ENCODE measurements around the gene HAUS7. TPM values are rescaled to one million over a fixed set of nuclear protein-coding genes. Genes with fewer than 3 reads are reported as not detected.

Gene HAUS7
- total RNA-seq, 1 donor from 2014 or later, result 27.7 TPM

GRCh38 chrX:153511784-153512500 is 41.6 kb upstream of the HAUS7 start:
- Mint-ChIP-seq H3K27me3 (ENCODE audit: unreplicated experiment) (peaks cover 14% of the 10 kb centered on the region), H3K4me3 (ENCODE audit: unreplicated experiment) (no peak overlapping the region), H3K27ac (ENCODE audit: unreplicated experiment) (no peak overlapping the region), H3K4me1 (ENCODE audit: unreplicated experiment) (peaks cover 4% of the 10 kb centered on the region), H3K9me3 (ENCODE audit: unreplicated experiment) (no peaks in the 10 kb centered on the region), H3K36me3 (ENCODE audit: low read depth, unreplicated experiment) (peaks cover 6% of the 10 kb centered on the region)
- DNase-seq (ENCODE audit: low spot score), result no peak
- TF ChIP-seq, protein P1, sequence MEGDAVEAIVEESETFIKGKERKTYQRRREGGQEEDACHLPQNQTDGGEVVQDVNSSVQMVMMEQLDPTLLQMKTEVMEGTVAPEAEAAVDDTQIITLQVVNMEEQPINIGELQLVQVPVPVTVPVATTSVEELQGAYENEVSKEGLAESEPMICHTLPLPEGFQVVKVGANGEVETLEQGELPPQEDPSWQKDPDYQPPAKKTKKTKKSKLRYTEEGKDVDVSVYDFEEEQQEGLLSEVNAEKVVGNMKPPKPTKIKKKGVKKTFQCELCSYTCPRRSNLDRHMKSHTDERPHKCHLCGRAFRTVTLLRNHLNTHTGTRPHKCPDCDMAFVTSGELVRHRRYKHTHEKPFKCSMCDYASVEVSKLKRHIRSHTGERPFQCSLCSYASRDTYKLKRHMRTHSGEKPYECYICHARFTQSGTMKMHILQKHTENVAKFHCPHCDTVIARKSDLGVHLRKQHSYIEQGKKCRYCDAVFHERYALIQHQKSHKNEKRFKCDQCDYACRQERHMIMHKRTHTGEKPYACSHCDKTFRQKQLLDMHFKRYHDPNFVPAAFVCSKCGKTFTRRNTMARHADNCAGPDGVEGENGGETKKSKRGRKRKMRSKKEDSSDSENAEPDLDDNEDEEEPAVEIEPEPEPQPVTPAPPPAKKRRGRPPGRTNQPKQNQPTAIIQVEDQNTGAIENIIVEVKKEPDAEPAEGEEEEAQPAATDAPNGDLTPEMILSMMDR (IDR thresholded peaks at IDR 0.05; ENCODE audit: unreplicated experiment), result no peak

GRCh38 chrX:153510383-153510782 is 40.0 kb upstream of the HAUS7 start:
- TF ChIP-seq, protein P1 (IDR thresholded peaks at IDR 0.05; ENCODE audit: unreplicated experiment), result no peak
- no peak overlapping the region for H3K27ac Mint-ChIP-seq (ENCODE audit: unreplicated experiment)
- no peaks in the 10 kb centered on the region for H3K36me3 Mint-ChIP-seq (ENCODE audit: low read depth, unreplicated experiment)
- no peaks in the 10 kb centered on the region for H3K9me3 Mint-ChIP-seq (ENCODE audit: unreplicated experiment)
- no peaks in the 10 kb centered on the region for H3K4me1 Mint-ChIP-seq (ENCODE audit: unreplicated experiment)
- no peak for DNase-seq (ENCODE audit: low spot score)
- H3K4me3 Mint-ChIP-seq (ENCODE audit: unreplicated experiment), result no peak overlapping the region
- peaks cover 5% of the 10 kb centered on the region for H3K27me3 Mint-ChIP-seq (ENCODE audit: unreplicated experiment)

- no peak overlapping the region for H3K4me3 Mint-ChIP-seq (ENCODE audit: unreplicated experiment)
Observed at GRCh38 chrX:153509592-153509991, 39.2 kb upstream of the HAUS7 start.

DNA sequence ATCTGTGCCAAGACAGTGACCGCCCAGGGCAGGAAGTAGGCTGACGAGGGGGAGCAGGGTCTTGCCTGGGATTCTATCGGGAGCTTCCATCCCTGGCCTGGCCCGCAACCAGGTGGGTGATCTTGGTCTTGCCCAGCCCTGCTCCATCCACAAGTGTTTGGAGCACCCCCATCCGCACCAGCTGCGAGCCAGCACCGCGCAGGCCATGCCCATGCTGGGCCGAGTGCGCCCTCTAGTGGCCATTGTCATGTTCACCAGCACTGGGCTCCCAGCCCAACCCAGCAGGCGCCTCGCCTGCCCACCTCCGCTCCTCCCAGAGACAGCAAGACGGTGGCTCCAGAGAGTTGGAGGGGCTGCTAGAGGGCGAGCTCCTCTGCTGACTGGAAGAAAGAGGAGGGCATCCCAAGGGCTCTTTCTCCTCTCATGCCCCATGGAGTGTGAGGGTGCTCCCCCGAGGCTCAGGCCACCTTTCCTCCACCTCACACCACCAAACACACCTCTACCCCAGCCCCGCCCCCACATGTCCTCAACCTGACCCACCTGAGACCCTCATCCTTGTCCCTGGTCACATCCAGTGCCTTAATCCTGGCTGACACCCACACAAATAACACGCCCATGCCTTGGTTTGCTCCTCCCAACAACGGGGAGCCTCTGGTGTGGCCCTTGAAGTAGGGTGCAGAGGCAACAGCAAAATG is 37.3 kb upstream of the HAUS7 start:
- peak; percentile 82 for DNase-seq (ENCODE audit: low spot score)
- H3K27ac Mint-ChIP-seq (ENCODE audit: unreplicated experiment), result peak overlapping the region; percentile 72
- no peaks in the 10 kb centered on the region for H3K9me3 Mint-ChIP-seq (ENCODE audit: unreplicated experiment)

More at GRCh38 chrX:153509592-153509991, 39.2 kb upstream of the HAUS7 start:
- Mint-ChIP-seq H3K4me1 (ENCODE audit: unreplicated experiment) (no peaks in the 10 kb centered on the region), H3K27ac (ENCODE audit: unreplicated experiment) (no peak overlapping the region), H3K36me3 (ENCODE audit: low read depth, unreplicated experiment) (no peaks in the 10 kb centered on the region), H3K27me3 (ENCODE audit: unreplicated experiment) (peaks cover 3% of the 10 kb centered on the region), H3K9me3 (ENCODE audit: unreplicated experiment) (no peaks in the 10 kb centered on the region)
- DNase-seq (ENCODE audit: low spot score), result no peak
- TF ChIP-seq, protein P1 (IDR thresholded peaks at IDR 0.05; ENCODE audit: unreplicated experiment), result no peak

More for the DNA sequence above, 37.3 kb upstream of the HAUS7 start:
- Mint-ChIP-seq H3K4me1 (ENCODE audit: unreplicated experiment) (no peaks in the 10 kb centered on the region), H3K4me3 (ENCODE audit: unreplicated experiment) (no peak overlapping the region), H3K36me3 (ENCODE audit: low read depth, unreplicated experiment) (no peaks in the 10 kb centered on the region), H3K27me3 (ENCODE audit: unreplicated experiment) (no peaks in the 10 kb centered on the region)
- TF ChIP-seq, protein P1 (IDR thresholded peaks at IDR 0.05; ENCODE audit: unreplicated experiment), result peak; percentile 80
